NCI-H146 (cell line): ENCODE data around the gene SFI1.
"Not testable (repeated sequence)": the region's sequence is repeated elsewhere in the genome, so short reads cannot be mapped to it uniquely, and the experiment has no call there.

Experiments
- DNase-seq: peaks from one replicate; lab custom pipeline; 2025; lab: John Stamatoyannopoulos, UW

Gene SFI1, protein sequence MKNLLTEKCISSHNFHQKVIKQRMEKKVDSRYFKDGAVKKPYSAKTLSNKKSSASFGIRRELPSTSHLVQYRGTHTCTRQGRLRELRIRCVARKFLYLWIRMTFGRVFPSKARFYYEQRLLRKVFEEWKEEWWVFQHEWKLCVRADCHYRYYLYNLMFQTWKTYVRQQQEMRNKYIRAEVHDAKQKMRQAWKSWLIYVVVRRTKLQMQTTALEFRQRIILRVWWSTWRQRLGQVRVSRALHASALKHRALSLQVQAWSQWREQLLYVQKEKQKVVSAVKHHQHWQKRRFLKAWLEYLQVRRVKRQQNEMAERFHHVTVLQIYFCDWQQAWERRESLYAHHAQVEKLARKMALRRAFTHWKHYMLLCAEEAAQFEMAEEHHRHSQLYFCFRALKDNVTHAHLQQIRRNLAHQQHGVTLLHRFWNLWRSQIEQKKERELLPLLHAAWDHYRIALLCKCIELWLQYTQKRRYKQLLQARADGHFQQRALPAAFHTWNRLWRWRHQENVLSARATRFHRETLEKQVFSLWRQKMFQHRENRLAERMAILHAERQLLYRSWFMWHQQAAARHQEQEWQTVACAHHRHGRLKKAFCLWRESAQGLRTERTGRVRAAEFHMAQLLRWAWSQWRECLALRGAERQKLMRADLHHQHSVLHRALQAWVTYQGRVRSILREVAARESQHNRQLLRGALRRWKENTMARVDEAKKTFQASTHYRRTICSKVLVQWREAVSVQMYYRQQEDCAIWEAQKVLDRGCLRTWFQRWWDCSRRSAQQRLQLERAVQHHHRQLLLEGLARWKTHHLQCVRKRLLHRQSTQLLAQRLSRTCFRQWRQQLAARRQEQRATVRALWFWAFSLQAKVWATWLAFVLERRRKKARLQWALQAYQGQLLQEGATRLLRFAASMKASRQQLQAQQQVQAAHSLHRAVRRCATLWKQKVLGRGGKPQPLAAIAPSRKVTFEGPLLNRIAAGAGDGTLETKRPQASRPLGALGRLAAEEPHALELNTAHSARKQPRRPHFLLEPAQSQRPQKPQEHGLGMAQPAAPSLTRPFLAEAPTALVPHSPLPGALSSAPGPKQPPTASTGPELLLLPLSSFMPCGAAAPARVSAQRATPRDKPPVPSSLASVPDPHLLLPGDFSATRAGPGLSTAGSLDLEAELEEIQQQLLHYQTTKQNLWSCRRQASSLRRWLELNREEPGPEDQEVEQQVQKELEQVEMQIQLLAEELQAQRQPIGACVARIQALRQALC

DNA sequence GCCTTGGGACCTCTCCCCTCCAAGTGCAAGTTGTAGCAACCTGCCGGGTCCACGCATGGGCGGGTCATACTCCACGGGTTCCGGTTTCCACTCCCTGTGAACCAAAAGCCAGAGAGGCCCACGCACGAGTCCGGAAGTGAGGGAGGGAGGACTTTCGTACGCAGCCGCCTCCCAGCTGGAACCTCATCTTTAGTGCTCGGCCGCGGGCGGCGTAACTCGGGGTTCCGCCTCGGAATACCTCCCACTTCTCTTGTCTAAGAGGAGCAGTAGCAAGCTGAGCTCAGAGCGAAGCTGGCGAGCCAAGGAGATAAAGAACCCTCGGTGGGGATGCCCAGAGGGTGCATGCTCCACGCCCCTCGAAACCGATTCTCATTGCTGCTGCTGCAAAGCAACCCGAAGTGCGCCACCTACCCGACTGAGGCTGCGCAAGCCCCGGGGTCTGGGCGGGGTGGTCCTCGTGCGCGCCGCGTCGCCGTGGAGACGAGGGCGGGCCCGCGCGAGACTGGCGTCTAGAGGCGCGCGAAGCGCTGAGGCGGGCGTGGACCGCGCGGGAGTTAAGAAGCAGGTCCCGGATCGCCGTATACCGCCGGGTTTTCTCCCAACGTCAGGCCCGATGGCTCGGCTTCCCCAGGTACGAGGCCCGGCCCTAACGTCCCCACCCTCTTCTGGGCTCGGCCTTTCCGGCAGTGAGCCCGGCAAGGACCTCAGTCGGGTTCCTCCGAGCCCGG, at the start of gene SFI1:
TSS of gene SFI1 (plus strand) at position 530 of the 728 bp plus-strand sequence. CDS start 11,749 bp downstream, outside the sequence.
- peak; percentile 86 for DNase-seq

DNA sequence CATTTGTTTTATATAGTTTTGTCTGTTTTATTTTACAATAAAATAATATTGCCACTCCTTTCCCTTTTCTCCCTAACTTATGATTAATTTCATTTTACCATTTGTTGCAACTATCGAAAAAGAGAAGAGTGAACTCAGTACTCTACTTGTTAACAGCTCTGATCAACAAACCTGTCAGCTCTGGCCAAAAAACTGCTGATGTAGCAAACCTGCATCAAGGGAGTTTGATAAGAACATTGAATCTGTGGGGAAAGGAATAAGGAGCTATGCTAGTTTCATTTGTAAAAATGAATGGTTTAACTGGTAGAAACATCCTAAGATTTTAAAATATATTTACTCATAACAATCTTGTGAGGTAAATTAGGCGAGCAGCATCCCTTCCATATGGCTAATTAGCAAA, 49.6 kb upstream of the SFI1 start:
- no peak for DNase-seq

DNA sequence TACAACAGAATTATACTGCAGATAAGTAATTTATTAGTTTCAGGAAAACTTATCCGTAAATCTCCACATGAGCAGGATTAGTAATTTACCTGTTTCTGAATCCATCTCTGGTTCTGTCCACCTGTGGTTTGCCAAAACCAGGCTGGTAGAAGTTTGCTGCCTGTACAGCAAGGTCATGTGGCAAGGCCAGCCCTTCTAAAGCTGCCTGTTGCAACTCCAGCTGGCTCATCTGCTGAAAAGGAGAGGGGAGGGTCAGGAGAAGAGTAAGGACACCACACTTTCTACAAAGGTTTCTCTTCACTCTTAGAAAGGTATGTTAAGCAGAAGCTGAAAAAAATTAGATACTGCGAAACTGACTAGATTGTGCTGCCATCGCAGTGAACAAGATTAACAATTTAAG, 49.0 kb upstream of the SFI1 start:
- no peak for DNase-seq

DNA sequence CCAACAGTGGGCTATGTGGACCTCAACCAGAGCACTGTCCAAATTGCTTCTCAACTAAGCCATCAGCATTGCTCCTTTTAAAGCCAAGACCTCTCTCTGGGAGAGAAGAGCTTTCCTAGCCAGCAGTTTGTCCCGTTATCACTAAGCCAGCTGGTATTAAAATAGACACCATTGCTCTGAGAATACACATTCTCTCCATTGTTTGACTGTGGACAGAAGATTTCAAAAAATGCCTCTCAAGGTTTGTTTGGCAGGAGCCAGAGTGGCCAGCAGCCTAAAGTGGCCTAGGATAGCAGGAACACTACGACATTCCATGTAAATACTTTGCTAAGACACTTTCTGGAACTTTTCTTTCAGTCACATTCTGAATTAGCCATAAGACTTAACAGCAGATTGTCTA, 48.0 kb upstream of the SFI1 start:
- no peak for DNase-seq

DNA sequence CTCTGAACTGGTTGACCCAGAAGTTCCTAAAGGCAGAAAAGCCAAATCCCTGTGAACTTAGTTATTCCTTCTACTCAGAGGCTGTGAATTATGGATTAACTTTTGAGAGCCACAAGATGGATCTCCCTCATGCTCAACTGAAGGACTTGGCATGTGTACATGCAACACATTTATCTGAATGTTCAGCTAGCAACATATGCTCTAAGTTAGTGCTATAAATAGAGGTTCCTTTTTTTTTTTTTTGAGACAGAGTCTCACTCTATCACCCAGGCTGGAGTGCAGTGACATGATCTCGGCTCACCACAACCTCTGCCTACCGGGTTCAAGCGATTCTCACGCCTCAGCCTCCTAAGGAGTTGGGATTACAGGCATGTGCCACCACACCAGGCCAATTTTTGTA, 46.8 kb upstream of the SFI1 start:
- no peak for DNase-seq

DNA sequence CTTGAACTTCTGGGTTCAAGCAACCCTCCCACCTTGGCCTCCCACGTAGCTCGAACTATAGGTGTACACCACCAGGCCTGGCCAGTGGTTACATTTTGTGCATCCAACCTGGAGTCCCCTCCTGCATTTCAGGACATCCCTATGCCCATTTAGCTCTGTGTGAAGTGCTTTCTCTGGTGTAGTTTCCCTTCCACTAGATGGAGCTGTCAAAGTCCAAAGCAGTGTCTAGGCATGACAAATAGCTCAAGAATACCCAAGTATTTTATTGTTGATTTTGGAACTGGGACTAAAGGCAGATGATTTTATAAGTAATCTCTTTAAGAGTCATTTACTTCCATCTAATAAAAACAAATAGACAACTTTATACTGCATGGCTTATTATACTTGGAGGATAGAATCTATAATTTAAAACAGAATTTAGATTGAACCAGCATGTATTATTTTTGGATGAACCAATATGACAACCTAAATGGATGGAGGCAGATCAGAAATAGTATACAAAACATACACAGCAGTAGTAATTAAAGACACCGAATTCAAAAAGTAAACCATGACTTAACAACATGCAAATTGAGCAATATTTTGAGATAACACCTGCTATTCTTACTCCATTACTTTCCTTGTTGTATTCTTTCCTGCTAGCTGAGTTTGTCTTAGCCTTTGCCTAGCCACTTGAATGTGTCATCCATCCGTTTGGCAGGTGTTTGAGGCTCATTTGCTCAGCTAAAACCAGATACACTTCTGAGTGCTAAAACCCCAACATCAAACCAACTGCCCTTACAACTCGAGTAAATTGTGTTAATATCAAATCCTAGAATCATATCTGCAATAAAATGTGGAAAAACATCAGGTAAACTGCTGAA, 44.4 kb upstream of the SFI1 start:
- DNase-seq: no peak

DNA sequence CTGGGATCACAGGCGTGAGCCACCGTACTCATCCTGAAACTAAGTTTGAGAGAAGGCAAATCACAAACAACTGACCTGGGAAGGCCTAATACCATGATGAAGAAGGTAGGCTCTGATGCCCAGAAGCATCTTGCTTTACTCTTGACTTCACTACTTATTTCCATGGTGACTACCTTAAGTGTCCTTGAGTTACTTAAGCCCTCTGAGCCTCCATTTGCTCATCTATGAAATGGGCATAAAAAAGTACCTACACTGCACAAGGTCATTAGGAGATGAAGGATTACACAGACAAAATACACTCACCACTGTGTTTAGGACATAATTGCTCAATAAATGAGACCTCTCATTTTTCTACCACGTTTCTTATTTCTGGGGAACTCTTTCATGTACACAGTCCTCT, 34.6 kb upstream of the SFI1 start:
- no peak for DNase-seq

DNA sequence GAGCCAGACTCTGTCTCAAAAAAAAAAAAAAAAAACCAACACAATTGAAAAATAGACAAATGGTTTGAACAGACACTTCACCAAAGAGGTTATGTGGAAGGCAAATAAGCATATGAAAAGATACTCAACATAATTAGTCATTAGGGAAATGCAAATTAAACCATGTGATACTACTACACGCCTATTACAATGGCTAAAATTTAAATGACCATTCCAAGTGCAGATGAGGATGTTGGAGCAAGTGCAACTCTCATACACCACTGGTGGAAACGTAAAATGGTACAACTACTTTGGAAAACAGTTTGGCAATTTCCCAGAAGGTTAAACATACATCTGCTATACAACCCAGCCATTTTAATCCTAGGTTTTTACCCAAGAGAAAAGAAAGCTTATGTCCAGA, 31.0 kb upstream of the SFI1 start:
- DNase-seq: no peak

DNA sequence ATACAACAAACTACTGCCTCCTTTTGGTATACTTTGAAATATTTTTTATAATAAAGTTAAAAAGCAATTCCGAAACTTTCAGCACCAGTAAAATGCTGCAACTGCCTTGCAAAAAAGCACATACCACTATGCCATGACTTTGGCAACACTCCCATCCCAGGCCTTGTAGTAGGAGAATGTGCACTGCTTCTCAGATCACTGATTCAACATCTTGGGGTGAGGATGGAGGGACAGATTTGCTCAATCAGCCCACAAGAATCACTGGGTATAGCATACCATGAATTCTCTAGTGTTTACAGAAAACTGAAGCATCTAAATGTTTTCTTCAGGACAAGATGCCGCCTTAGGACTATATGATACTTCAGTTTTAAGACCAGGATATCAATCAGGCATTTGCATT, 21.6 kb upstream of the SFI1 start:
- no peak for DNase-seq

DNA sequence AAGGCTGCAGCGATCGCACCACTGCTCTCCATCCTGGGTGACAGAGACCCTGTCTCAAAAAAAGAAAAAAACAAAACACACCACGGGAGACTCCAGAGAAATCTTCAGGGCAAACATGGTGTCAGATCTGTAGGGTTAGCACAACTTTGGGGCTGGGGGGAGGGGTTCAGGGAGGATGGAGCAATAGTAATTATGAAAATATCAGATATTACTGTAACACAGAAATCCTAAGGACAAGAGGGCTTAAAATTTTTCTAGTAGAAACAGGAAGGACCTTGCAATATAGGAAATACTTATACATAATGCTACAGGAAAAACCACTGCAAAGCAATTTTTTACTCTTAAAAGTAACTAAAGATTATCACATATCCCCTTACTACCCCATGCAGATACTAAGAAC, 20.5 kb upstream of the SFI1 start:
- DNase-seq: no peak

DNA sequence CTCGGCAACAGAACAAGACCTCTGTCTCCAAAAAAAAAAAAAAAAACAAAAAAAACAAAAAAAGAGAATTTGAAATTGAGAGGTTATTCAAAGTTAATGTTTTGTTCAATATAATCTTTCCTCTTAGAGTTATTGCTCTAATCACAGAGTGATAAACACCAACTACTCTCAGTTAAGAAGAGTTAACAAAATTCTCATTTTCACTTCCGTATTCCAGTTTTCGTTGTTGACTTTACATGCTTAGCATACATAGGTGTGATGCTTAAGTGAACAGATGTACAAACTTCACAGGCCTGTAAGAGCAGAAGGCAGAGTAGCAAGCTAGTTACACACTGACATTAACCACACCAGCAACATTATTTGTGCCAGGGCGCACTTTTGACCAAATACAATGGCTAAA, 19.0 kb upstream of the SFI1 start:
- no peak for DNase-seq

DNA sequence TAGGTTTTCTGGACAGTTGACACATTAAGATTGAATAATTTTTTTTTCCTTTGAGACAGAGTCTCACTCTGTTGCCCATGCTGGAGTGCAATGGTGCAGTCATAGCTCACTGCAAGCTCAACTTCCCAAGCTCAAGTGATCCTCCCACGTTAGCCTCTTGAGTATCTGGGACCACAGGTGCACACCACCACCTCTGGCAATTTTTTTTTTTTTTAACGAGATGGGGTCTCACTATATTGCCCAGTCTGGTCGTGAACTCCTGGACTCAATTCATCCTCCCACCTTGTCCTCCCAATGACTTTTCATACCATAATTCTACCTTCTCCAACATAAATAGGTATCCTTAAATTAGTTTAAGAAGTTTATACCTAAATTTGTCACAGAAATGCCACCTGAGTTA, 15.2 kb upstream of the SFI1 start:
- no peak for DNase-seq

DNA sequence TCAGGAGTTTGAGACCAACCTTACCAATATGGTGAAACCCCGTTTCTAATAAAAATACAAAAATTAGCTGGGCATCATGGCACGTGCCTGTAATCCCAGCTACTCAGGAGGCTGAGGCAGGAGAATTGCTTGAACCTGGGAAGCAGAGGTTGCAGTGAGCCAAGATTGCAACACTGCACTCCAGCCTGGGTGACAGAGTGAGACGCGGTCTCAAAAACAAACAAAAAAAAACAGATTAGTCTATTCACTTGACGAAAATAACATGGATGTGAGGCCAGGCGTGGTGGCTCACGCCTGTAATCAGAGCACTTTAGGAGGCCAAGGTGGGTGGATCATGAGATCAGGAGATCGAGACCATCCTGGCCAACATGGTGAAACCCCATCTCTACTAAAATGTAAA, 13.9 kb upstream of the SFI1 start:
- DNase-seq: not testable (repeated sequence)

DNA sequence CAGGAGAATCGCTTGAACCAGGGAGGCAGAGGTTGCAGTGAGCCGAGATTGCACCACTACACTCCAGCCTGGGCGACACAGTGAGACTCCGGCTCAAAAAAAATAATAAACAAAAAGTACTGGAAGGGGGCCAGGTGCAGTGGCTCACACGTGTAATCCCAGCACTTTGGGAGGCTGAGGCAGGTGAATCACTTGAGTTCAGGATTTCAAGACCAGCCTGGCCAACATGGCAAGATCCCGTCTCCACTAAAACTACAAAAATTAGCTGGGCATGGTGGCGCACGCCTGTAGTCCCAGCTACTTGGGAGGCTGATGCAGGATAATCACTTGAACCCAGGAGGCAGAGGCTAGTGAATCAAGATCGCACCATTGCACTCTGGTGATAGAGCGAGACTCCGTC, 10.0 kb upstream of the SFI1 start:
- DNase-seq: not testable (repeated sequence)

DNA sequence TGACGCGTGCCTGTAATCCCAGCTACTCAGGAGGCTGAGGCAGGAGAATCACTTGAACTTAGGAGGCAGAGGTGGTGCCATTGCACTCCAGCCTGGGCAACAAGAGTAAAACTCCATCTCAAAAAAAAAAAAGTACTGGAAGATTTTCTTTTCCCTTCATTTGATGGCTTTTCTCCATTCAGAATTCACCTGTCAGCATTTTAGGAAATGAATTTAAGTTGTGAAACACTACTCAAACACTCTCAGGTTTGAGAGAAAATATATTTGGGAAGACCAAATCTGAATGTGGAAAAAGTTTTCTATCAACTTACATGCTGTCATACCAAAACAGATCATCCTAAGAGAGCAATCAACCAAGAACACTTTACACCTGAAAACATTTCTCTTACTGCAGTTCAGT, 9.4 kb upstream of the SFI1 start:
- no peak for DNase-seq

DNA sequence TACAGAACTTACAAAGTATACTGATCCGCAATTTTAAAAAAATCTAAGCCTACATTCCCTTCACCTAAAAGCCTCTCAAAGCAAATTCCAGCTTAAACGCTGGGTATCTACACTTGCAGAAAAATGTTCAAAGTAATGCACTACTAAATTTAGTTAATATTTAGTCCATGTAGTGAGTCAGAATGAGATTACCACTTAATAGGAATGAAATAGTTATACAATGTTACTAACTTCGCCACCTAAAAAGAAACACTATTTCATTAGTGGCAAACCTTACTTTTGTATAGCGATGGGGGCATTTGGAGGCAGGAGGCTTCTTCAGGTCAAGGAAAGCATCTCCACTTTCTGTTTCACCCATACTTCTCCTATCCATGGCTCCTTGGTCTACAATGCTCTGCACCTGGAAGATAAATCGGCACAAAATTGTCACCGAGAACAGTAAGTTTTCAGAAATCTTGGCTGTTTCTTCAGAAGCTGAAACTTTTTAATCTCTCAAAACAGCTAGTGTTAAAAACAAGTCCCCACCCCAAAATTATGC, 7.9 kb upstream of the SFI1 start:
- DNase-seq: no peak

DNA sequence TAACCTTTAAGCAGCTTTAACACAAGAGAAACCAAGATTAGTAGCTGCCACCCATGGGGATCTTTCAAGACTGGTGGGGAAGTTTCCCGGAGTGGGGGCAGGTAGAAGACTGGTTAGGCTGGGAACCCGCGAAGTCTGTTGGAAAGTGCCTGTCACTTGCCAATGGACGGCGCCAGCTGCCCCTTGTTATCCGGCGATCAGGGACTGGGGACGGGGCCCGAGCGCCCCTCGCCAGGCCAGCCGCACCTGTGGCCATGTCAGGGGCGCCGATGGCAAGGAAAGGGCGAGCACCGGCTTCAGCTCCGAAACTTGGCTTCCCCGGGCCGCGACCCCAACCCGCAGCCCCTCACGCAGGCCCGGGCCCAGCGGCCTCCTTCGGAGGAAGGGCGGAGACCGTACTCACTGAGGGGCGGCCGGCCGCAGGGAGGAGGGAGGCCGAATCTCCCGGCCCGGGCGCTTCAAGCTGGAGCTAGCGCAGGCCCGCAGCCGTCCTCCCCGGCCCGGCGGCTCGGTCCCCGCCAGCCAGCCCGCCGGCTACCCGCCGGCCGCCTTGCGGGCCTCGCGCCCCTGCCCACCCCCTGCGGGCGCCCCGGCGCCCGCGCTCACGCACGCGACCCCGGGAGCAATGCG, 7.2 kb upstream of the SFI1 start:
- peak; percentile 15 for DNase-seq

DNA sequence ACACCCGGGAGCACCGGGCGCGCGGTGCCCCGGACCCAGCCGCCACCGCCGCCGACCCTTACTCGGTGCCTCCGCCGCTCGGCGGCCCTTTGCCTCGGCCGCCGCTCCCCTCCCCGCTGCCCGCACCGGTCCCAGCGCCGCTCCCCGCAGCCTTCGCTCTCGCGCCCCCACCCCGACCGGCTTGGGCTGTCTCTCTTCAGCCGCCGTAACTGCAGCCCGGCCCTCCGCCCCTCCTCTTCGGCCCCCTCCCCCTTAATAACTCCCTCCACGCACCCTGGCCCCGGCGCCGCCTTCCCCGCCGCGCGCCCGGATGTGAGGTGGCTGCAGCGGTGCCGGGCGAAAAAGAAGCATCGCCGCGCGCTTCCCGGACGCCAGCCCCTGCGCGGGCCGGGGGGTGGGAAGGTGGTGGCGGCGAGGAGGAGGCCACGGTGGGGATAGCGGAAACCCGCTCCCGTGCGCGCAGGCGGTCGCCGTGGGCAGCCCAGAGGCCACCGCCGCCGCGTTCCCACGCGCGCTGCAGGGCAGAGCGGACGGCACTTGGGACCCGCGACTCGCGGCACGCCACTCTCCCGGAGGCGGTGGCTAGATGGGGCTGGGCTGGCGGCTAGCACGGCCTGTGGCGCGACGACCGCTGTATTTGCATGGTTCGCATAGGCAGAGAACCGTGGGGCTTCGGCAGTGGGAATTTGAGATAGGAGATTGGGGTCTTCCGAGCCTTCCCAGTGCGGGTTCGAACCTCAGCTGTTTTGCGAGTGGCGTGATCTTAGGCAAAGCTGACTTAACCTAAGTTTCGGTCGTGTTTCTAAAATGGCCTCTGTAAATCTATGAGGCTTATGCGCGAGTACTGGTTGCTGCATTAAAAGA, 6.5 kb upstream of the SFI1 start, which contains the start of gene EIF4ENIF1:
TSS of gene EIF4ENIF1 (minus strand) at position 211 of the 864 bp plus-strand sequence. CDS start 1,124 bp downstream, outside the sequence.
- peak; percentile 81 for DNase-seq

DNA sequence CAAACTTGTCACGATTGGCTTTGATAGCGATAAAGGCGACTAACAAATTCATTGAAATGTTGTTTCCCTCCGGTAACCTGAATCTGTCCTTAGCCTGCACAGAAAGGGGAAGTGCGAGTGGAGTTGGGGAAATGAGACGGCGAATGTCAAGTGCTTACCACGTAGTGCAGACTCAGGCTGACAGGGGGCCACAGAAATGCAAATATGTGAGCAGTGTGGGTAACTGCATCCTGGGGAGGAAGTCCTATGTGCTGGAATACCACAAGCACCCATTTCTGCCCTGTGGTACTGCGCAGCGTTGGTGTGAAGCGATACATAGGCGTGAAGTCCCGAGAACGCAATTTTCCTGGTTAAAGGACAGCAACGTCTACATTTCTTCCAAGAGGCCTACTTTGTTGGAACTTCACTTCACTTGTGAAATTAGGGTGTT, 5.8 kb upstream of the SFI1 start:
- DNase-seq: peak; percentile 30
